ENCODE measurements around the gene MMRN1.

The MMRN1 gene

DNA sequence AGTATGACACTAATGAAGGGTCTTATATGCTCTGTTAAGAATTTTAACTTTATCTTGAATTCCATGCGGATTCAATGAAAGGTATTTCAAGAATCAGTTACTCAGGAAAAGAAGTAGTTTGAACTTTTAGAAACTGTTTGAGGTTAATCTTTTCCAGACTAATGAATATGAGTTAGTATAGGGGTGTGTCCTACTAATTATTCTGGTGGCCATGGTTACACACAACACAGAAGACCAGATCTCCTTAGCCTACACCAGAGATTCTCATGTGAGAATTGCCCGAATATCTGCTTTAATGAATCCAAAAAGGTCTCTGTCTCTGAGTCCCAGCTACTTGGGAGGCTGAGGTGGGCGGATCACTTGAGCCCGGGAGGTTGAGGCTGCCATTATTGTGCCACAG, 100.4 kb downstream of the MMRN1 start:
- DNase-seq (ENCODE audit: low read depth), result no peak

DNA sequence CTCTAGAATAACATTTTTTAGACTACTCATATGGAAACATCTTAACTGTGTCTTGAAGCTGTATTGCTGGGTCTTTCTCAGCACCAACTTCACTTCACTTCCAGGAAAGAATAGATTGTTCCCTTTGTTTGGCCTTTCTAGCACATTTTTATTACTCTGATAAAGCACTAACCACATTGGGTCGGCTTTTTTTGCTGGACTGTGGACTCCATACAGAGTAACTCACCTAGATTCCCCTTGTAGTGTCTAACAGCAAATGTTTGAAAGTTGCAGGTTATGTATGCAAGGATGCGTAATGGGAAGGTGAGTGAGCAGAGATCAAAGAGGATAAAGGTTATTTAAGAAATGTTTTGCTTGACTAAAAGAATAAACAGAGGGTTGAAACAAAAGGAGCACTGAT, 101.2 kb downstream of the MMRN1 start:
- no peak for DNase-seq (ENCODE audit: low read depth)

DNA sequence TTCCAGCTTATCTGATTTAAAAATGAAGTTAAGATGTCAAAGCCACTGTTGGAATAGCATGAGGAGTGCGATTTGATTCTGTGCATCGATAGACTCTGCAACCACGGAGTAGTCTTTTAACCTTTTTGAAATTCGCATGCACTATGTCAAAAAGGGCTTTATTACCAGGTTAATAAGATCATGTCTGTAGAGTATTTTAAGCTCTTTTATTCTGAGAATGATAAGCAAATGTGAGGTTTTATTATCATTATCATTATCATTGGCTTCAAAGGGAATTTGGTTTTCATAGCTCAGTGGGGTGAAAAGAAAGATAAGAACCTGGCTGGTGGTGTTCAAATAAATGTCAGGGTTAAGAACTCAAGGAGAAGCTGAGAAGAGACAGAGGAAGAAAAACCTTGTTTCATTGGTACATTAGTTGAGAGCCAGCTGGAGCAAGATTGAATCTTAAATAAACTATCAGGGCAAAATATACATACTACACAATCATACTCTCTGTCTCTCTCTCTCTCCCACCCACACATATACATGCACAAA, 102.6 kb downstream of the MMRN1 start:
- DNase-seq (ENCODE audit: low read depth), result no peak

- DNase-seq (ENCODE audit: low read depth), result no peak
Observed at GRCh38 chr4:89998469-89999011, 103.9 kb downstream of the MMRN1 start.

- no peak for DNase-seq (ENCODE audit: low read depth)
Observed at GRCh38 chr4:90001023-90001422, 106.4 kb downstream of the MMRN1 start.

DNA sequence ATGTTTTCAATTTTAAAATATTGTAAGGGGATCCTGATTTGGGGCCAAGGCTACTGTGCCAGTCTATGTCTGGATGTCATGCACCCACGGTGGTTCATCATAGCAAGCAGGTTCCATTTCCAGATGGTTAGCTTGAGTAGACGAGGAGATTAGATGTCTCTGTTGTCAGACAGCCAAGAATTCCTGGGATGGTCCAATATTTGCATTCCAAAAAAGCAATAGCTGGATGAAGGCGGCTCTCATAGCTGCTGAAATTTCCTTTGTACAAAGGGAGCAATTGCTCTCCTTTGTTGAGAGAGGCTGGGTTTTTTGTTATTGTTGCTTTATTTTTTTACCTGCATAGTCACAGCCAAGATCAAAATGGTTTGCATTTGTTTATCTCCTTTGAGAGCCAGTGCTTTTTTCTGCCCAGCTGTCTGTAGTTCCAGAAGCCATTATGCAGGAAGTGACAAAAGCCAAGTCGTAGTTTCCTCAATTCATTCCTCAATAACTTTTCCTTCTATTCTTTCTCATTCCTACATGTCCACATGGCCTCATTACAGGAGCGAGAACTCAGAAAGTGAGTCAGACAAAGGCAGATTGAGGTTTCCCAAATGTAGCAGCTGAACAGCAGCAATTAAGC, 107.9 kb downstream of the MMRN1 start:
- DNase-seq (ENCODE audit: low read depth), result no peak
